Smooth muscle cell of the brain vasculature (primary cell): ENCODE results near the gene STEAP2.

Experiments
- DNase-seq: peaks from one replicate; pipeline ENCODE4 v3.0.0-alpha.2; 2012; ENCODE audit warnings: low read depth, low spot score

Gene STEAP2

GRCh38 chr7:90270431-90271178 lies 59.1 kb downstream of the STEAP2 start:
- DNase-seq = no peak

GRCh38 chr7:90271753-90272152 lies 60.2 kb downstream of the STEAP2 start:
- DNase-seq = no peak

DNA sequence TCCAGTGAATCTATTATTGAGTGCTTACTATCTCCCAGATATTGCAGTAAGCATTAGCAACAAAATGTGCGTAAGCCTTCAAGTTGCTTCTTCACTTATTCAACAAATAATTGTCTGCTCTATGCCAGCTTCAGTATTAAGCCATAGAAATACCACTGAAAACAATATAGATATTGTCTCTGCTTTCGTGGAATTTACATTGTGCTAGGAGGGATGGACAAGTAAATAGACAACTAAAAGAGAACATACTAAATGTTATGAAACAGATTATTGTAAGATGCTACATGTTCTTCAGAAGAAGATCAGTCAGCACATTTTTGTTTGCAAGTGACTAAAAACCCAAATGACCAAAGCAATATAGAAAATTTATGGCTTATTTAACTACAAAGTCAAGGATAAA lies 60.7 kb downstream of the STEAP2 start:
- DNase-seq = no peak

- no peak for DNase-seq
Measured at GRCh38 chr7:90274161-90274560, 62.6 kb downstream of the STEAP2 start.

DNA sequence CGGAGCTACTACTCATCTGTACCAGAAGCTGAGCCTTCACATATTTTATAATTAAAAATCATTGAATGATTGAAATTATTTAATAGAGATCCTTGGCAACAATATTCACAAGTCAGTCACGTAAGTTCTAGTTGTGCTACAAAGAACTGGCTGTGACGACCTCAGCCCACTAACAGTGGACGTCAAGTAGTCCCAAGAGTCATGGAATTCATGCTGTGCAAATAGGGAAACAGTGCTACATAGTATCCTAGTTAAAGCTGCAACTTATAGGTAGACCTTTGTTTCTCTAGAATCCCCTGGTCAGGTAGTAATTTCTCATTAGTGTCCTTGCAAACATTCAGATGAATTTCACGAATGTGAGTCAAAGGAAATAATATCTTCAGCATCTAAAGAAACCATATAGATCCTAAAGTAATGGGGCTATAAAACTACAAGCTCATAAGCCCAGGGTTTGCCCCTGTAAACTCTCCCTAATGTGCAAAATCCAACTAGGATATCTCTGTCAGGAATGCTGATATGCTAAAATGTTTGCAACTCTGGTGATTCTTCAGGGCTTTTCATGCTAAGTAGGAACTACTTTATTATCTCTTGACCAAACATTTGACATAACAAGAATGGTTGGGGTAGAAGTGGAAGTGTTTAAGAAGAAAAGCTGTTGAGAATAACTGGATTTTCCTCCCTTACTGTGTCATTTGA lies 64.6 kb downstream of the STEAP2 start:
- no peak for DNase-seq
